Mesenchymal stem cell (in vitro differentiated cells and primary cell): Measurements from ENCODE around the gene MORF4L1.

Experiments used
- DNase-seq: peaks from one replicate; pipeline ENCODE4 v3.0.0-alpha.2; 2013
- H2AFZ ChIP-seq: one replicate; pipeline ENCODE4 v1.6.1; 2013; ENCODE audit warnings: low read depth, mild to moderate bottlenecking, control low read depth, inconsistent platforms, low read length, moderate library complexity
- H2AK5ac ChIP-seq: 2 replicates; pipeline ENCODE4 v1.6.1; 2013; ENCODE audit warnings: low read length, moderate library complexity, mild to moderate bottlenecking, inconsistent platforms; ENCODE audit not compliant: severe bottlenecking
- H2BK120ac ChIP-seq: one replicate; pipeline ENCODE4 v1.6.1; 2013; ENCODE audit warnings: low read depth, mild to moderate bottlenecking, inconsistent platforms, low read length, moderate library complexity
- H2BK12ac ChIP-seq, 2 experiments: one replicate each; pipeline ENCODE4 v1.6.1; 2013; ENCODE audit warnings: inconsistent platforms in 2 of 2, low read length in 2 of 2, mild to moderate bottlenecking in 2 of 2, moderate library complexity in 2 of 2, control low read depth in 1 of 2
- H2BK15ac ChIP-seq: one replicate; pipeline ENCODE4 v1.6.1; 2013; ENCODE audit warnings: mild to moderate bottlenecking, low read depth, inconsistent platforms; ENCODE audit not compliant: poor library complexity, severe bottlenecking
- H2BK5ac ChIP-seq: 2 replicates; pipeline ENCODE4 v1.6.1; 2013; ENCODE audit warnings: low read depth, mild to moderate bottlenecking, low read length, control low read depth, inconsistent platforms; ENCODE audit not compliant: poor library complexity, severe bottlenecking
- H3K14ac ChIP-seq, 2 experiments: one replicate each; pipeline ENCODE4 v1.6.1; 2013; ENCODE audit warnings: inconsistent platforms in 2 of 2, low read length in 2 of 2, control low read depth in 1 of 2, mild to moderate bottlenecking in 1 of 2, moderate library complexity in 1 of 2
- H3K18ac ChIP-seq, 2 experiments: one replicate each; pipeline ENCODE4 v1.6.1; 2013; ENCODE audit warnings: inconsistent platforms in 2 of 2, low read length in 2 of 2, control low read depth in 1 of 2, low read depth in 1 of 2, mild to moderate bottlenecking in 1 of 2
- H3K23ac ChIP-seq, 2 experiments: one replicate each; pipeline ENCODE4 v1.6.1; 2013; ENCODE audit warnings: inconsistent platforms in 2 of 2, low read length in 2 of 2, mild to moderate bottlenecking in 2 of 2, moderate library complexity in 2 of 2, control low read depth in 1 of 2
- H3K27ac ChIP-seq: 2 replicates; pipeline ENCODE4 v1.5.1; 2013; ENCODE audit warnings: mild to moderate bottlenecking, moderate library complexity, low read length, control low read depth, inconsistent platforms; ENCODE audit not compliant: poor library complexity, severe bottlenecking
- H3K27me3 ChIP-seq, 2 experiments: 2 replicates each; pipeline versions ENCODE4 v1.6.1 to v1.7.0; 2013; ENCODE audit warnings: low read length in 2 of 2, mild to moderate bottlenecking in 2 of 2, moderate library complexity in 2 of 2, control low read depth in 1 of 2, inconsistent platforms in 1 of 2; ENCODE audit not compliant: control insufficient read depth in 1 of 2, insufficient read depth in 1 of 2
- H3K36me3 ChIP-seq, 2 experiments: 2 replicates each; pipeline versions ENCODE4 v1.6.1 to v1.7.0; 2013; ENCODE audit warnings: low read length in 2 of 2, control low read depth in 1 of 2, inconsistent platforms in 1 of 2, low read depth in 1 of 2, mild to moderate bottlenecking in 1 of 2; ENCODE audit not compliant: insufficient read depth in 2 of 2, control insufficient read depth in 1 of 2
- H3K4ac ChIP-seq, 2 experiments: one replicate each; pipeline ENCODE4 v1.6.1; 2013; ENCODE audit warnings: inconsistent platforms in 2 of 2, low read length in 2 of 2, mild to moderate bottlenecking in 2 of 2, moderate library complexity in 2 of 2, control low read depth in 1 of 2, low read depth in 1 of 2
- H3K4me1 ChIP-seq: 2 replicates; pipeline ENCODE4 v1.6.1; 2013; ENCODE audit warnings: low read depth, low read length, control low read depth; ENCODE audit not compliant: control insufficient read depth, insufficient read depth
- H3K4me2 ChIP-seq: 2 replicates; pipeline ENCODE4 v1.6.1; 2013; ENCODE audit warnings: low read length, mild to moderate bottlenecking, inconsistent platforms; ENCODE audit not compliant: poor library complexity, severe bottlenecking
- H3K4me3 ChIP-seq, 2 experiments: 2 replicates each; pipeline versions ENCODE4 v1.5.1 to v1.7.0; 2013; ENCODE audit warnings: low read length in 2 of 2, mild to moderate bottlenecking in 2 of 2, control low read depth in 1 of 2, low read depth in 1 of 2; ENCODE audit not compliant: insufficient read depth in 1 of 2
- H3K79me1 ChIP-seq: replicated peaks from 2 replicates; pipeline ENCODE4 v1.6.1; 2013; ENCODE audit warnings: mild to moderate bottlenecking, control low read depth, low read length, inconsistent platforms; ENCODE audit not compliant: poor library complexity, severe bottlenecking
- H3K9ac ChIP-seq: 2 replicates; pipeline ENCODE4 v1.7.0; 2013; ENCODE audit warnings: mild to moderate bottlenecking, low read length, moderate library complexity
- H3K9me3 ChIP-seq: 2 replicates; pipeline ENCODE4 v1.7.0; 2013; ENCODE audit warnings: mild to moderate bottlenecking, low read length; ENCODE audit not compliant: control insufficient read depth
- H4K8ac ChIP-seq: one replicate; pipeline ENCODE4 v1.6.1; 2013; ENCODE audit warnings: inconsistent platforms, mild to moderate bottlenecking, low read length, moderate library complexity
- H4K91ac ChIP-seq: one replicate; pipeline ENCODE4 v1.6.1; 2013; ENCODE audit warnings: mild to moderate bottlenecking, low read length, inconsistent platforms
- WGBS: methylation state at CpG from one replicate; pipeline ENCODE4 v1.1.7; 2013; ENCODE audit warnings: mixed read lengths; 5-methylcytosine and 5-hydroxymethylcytosine counted together

The MORF4L1 gene

GRCh38 chr15:78916088-78916487, 43.4 kb downstream of the MORF4L1 start:
- no peak overlapping the region for H2BK120ac ChIP-seq
- H2BK5ac ChIP-seq, result no peak overlapping the region
- no peak overlapping the region for H3K4ac ChIP-seq
- no peak overlapping the region for H2AK5ac ChIP-seq
- H3K79me1 ChIP-seq, result peaks cover 22% of the 10 kb centered on the region
- no peak overlapping the region for H2AFZ ChIP-seq
- H3K4me1 ChIP-seq, result peaks cover 17% of the 10 kb centered on the region
- H3K4me2 ChIP-seq, result no peak overlapping the region
- peak overlapping the region; percentile 4 for H3K9ac ChIP-seq
- DNase-seq, result no peak
- H2BK12ac ChIP-seq, result no peak overlapping the region
- peaks cover 48 to 58% of the 10 kb centered on the region in 2 experiments for H3K36me3 ChIP-seq
- H3K14ac ChIP-seq, result no peak overlapping the region
- H3K27ac ChIP-seq, result no peak overlapping the region
- H3K4me3 ChIP-seq, result no peak overlapping the region
- no peaks in the 10 kb centered on the region for H3K27me3 ChIP-seq
- H2BK15ac ChIP-seq, result no peak overlapping the region
- H4K91ac ChIP-seq, result no peak overlapping the region
- no peak overlapping the region for H3K18ac ChIP-seq
- no peaks in the 10 kb centered on the region for H3K9me3 ChIP-seq
- no peak overlapping the region for H3K23ac ChIP-seq
- WGBS, result 100% methylated on average over 2 of the region's 4 CpGs
- no peak overlapping the region for H4K8ac ChIP-seq

GRCh38 chr15:78917888-78918287, 45.2 kb downstream of the MORF4L1 start:
- no peak overlapping the region for H2BK12ac ChIP-seq
- peaks cover 17% of the 10 kb centered on the region for H3K4me1 ChIP-seq
- no peaks in the 10 kb centered on the region for H3K27me3 ChIP-seq
- no peak overlapping the region for H3K14ac ChIP-seq
- peak overlapping the region; percentile 8 for H3K9ac ChIP-seq
- peak overlapping the region; percentile 47 for H4K8ac ChIP-seq
- no peak for DNase-seq
- no peak overlapping the region for H3K18ac ChIP-seq
- 90% methylated on average over 3 of the region's 4 CpGs for WGBS
- H3K4me3 ChIP-seq, result no peak overlapping the region
- H3K27ac ChIP-seq, result no peak overlapping the region
- H3K9me3 ChIP-seq, result no peaks in the 10 kb centered on the region
- H4K91ac ChIP-seq, result no peak overlapping the region
- H3K4me2 ChIP-seq, result no peak overlapping the region
- peaks cover 59 to 60% of the 10 kb centered on the region in 2 experiments for H3K36me3 ChIP-seq
- no peak overlapping the region for H2BK120ac ChIP-seq
- peaks cover 26% of the 10 kb centered on the region for H3K79me1 ChIP-seq
- no peak overlapping the region for H2AK5ac ChIP-seq
- H3K23ac ChIP-seq, result no peak overlapping the region
- H3K4ac ChIP-seq, result no peak overlapping the region
- no peak overlapping the region for H2BK5ac ChIP-seq
- H2AFZ ChIP-seq, result no peak overlapping the region
- H2BK15ac ChIP-seq, result no peak overlapping the region

GRCh38 chr15:78921517-78921916, 48.8 kb downstream of the MORF4L1 start:
- Histone ChIP-seq H2AFZ (no peak overlapping the region), H4K91ac (no peak overlapping the region), H3K4ac (no peak overlapping the region), H3K27ac (no peak overlapping the region), H3K79me1 (peaks cover 16% of the 10 kb centered on the region), H3K4me3 (no peak overlapping the region), H3K14ac (no peak overlapping the region), H3K27me3 (no peaks in the 10 kb centered on the region), H3K23ac (no peak overlapping the region), H3K9me3 (no peaks in the 10 kb centered on the region), H3K4me1 (peaks cover 4% of the 10 kb centered on the region), H3K9ac (no peak overlapping the region), H3K36me3 (peaks cover 66 to 70% of the 10 kb centered on the region in 2 experiments), H3K4me2 (no peak overlapping the region), H2BK120ac (no peak overlapping the region), H2BK15ac (no peak overlapping the region), H2AK5ac (no peak overlapping the region), H4K8ac (no peak overlapping the region), H2BK12ac (no peak overlapping the region), H3K18ac (no peak overlapping the region), H2BK5ac (no peak overlapping the region)
- WGBS, result 98% methylated on average over 6 of the region's 6 CpGs
- no peak for DNase-seq

- Histone ChIP-seq H4K91ac (no peak overlapping the region), H2BK12ac (no peak overlapping the region), H3K4me2 (no peak overlapping the region)
Measured at GRCh38 chr15:78921940-78922339, 49.2 kb downstream of the MORF4L1 start.

More at GRCh38 chr15:78921940-78922339, 49.2 kb downstream of the MORF4L1 start:
- Histone ChIP-seq H3K4me1 (peaks cover 3% of the 10 kb centered on the region), H3K27me3 (no peaks in the 10 kb centered on the region), H3K9me3 (no peaks in the 10 kb centered on the region), H3K14ac (no peak overlapping the region), H3K9ac (no peak overlapping the region), H3K23ac (no peak overlapping the region), H2BK120ac (no peak overlapping the region), H2AFZ (no peak overlapping the region), H3K27ac (no peak overlapping the region), H3K79me1 (peaks cover 16% of the 10 kb centered on the region), H3K4me3 (no peak overlapping the region), H2BK5ac (no peak overlapping the region), H3K36me3 (peaks cover 70 to 75% of the 10 kb centered on the region in 2 experiments), H3K18ac (no peak overlapping the region), H2BK15ac (no peak overlapping the region), H4K8ac (no peak overlapping the region), H2AK5ac (no peak overlapping the region), H3K4ac (no peak overlapping the region)
- no peak for DNase-seq
- 97% methylated on average over 14 of the region's 14 CpGs for WGBS
